RCC 7860 (cell line): Measurements from ENCODE around the gene SEC14L2.

Experiments used
- DNase-seq: peaks from one replicate; pipeline ENCODE4 v3.0.0-alpha.2; 2015; ENCODE audit warnings: low spot score
- FAIRE-seq: peaks from 2 replicates; lab custom pipeline; 2012; peaks lifted over from hg19 to GRCh38; lab: Jason Lieb, UNC

SEC14L2 gene

GRCh38 chr22:30373331-30374325, 23.2 kb upstream of the SEC14L2 start:
- no peak for DNase-seq

GRCh38 chr22:30375312-30375849, 21.4 kb upstream of the SEC14L2 start:
- DNase-seq (no peak), FAIRE-seq (no peak)

More at GRCh38 chr22:30373331-30374325, 23.2 kb upstream of the SEC14L2 start:
- no peak for FAIRE-seq

- DNase-seq (no peak), FAIRE-seq (no peak)
Observed at GRCh38 chr22:30380011-30380410, 16.8 kb upstream of the SEC14L2 start.

- no peak for DNase-seq
Observed at GRCh38 chr22:30381264-30381663, 15.6 kb upstream of the SEC14L2 start.

GRCh38 chr22:30382340-30382739, 14.5 kb upstream of the SEC14L2 start:
- DNase-seq = no peak
- no peak for FAIRE-seq

More at GRCh38 chr22:30381264-30381663, 15.6 kb upstream of the SEC14L2 start:
- FAIRE-seq = no peak

GRCh38 chr22:30383061-30383460, 13.8 kb upstream of the SEC14L2 start:
- DNase-seq (no peak), FAIRE-seq (no peak)

GRCh38 chr22:30385942-30386341, 10.9 kb upstream of the SEC14L2 start:
- DNase-seq = no peak
- FAIRE-seq = no peak

- no peak for FAIRE-seq
Observed at GRCh38 chr22:30386608-30386959, 10.2 kb upstream of the SEC14L2 start.

GRCh38 chr22:30386960-30387827, 9.6 kb upstream of the SEC14L2 start, which contains the start of gene RNF215:
TSS of gene RNF215 (minus strand) at chr22:30387411. CDS start at chr22:30387313, 98 bp downstream.
- no peak for FAIRE-seq

More at GRCh38 chr22:30386608-30386959, 10.2 kb upstream of the SEC14L2 start:
- no peak for DNase-seq

GRCh38 chr22:30390974-30391691, 5.7 kb upstream of the SEC14L2 start:
- DNase-seq = peak; percentile 49
- peak; percentile 40 for FAIRE-seq

More at GRCh38 chr22:30386960-30387827, 9.6 kb upstream of the SEC14L2 start, which contains the start of gene RNF215:
- DNase-seq = peak; percentile 55

GRCh38 chr22:30392661-30393321, 4.0 kb upstream of the SEC14L2 start:
- FAIRE-seq (no peak), DNase-seq (no peak)

GRCh38 chr22:30393322-30393680, 3.5 kb upstream of the SEC14L2 start:
- no peak for FAIRE-seq

GRCh38 chr22:30393885-30394284, 2.9 kb upstream of the SEC14L2 start:
- DNase-seq = no peak
- FAIRE-seq = no peak

More at GRCh38 chr22:30393322-30393680, 3.5 kb upstream of the SEC14L2 start:
- no peak for DNase-seq

- DNase-seq (no peak), FAIRE-seq (no peak)
Observed at GRCh38 chr22:30397656-30398635, 1.1 kb downstream of the SEC14L2 start.

GRCh38 chr22:30398685-30399680, 2.2 kb downstream of the SEC14L2 start:
- DNase-seq (no peak), FAIRE-seq (no peak)

GRCh38 chr22:30399718-30400117, 2.9 kb downstream of the SEC14L2 start:
- DNase-seq (no peak), FAIRE-seq (no peak)

- DNase-seq (no peak), FAIRE-seq (no peak)
Observed at GRCh38 chr22:30400159-30400558, 3.3 kb downstream of the SEC14L2 start.
